ENCODE results near the gene TLR5.

DNA sequence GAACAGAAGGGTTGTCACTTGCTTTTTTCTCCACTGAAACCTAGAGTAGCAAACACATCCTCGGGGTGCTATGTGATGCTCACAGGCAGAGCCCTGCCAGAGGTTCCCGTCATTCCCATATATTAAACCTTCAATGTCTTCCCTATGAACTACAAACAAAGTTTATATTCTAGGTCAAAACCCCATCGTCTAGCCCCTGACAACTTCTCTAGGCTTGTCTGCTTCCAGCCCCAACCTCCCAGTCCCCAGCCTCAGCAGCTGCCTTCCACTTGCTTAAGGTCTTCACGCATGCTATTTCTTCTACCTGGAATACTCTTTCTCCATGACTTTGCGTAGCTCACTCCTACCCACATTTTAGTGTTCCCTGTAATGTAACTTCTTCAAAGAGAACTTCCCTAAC, 1.9 kb upstream of the TLR5 start:
- TF ChIP-seq TAF1 (IDR thresholded peaks at IDR 0.05; ENCODE audit: low read depth) = no peak
- TF ChIP-seq, protein P1, sequence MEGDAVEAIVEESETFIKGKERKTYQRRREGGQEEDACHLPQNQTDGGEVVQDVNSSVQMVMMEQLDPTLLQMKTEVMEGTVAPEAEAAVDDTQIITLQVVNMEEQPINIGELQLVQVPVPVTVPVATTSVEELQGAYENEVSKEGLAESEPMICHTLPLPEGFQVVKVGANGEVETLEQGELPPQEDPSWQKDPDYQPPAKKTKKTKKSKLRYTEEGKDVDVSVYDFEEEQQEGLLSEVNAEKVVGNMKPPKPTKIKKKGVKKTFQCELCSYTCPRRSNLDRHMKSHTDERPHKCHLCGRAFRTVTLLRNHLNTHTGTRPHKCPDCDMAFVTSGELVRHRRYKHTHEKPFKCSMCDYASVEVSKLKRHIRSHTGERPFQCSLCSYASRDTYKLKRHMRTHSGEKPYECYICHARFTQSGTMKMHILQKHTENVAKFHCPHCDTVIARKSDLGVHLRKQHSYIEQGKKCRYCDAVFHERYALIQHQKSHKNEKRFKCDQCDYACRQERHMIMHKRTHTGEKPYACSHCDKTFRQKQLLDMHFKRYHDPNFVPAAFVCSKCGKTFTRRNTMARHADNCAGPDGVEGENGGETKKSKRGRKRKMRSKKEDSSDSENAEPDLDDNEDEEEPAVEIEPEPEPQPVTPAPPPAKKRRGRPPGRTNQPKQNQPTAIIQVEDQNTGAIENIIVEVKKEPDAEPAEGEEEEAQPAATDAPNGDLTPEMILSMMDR (IDR thresholded peaks at IDR 0.05; ENCODE audit: poor library complexity, severe bottlenecking) = no peak
